H1 (cell line): ENCODE measurements around the gene LDLRAD4. TPM values are rescaled to one million over a fixed set of nuclear protein-coding genes. Genes with fewer than 3 reads are reported as not detected.
A peak's percentile ranks its signal among the peaks of the same experiment; 100 is the strongest.

Source experiments
- CTCF ChIA-PET: fragments of 300-600 bp; sonication (Branson Sonifier 250); formaldehyde crosslinking; loops from one replicate; lab custom pipeline; 2021; ENCODE audit not compliant: partially characterized antibody; lab: Charles Lee
- POLR2A ChIA-PET: fragments of 300-600 bp; sonication (Branson Sonifier 250); formaldehyde crosslinking; loops from one replicate; lab custom pipeline; 2021; ENCODE audit warnings: inconsistent platforms; ENCODE audit not compliant: partially characterized antibody; lab: Charles Lee
- DNase-seq, 2 experiments: peaks; one replicate each; pipeline versions ENCODE4 v3.0.0 to v3.0.0-alpha.2; 2010 to 2022; ENCODE audit warnings: low spot score in 2 of 2, low read depth in 1 of 2, mixed read lengths in 1 of 2
- FAIRE-seq: peaks from 2 replicates; lab custom pipeline; 2011; peaks lifted over from hg19 to GRCh38; lab: Jason Lieb, UNC
- H2AFZ ChIP-seq: 2 replicates; pipeline ENCODE4 v1.8.1; 2012; ENCODE audit warnings: low read length, inconsistent platforms
- H2AK5ac ChIP-seq: 2 replicates; pipeline ENCODE4 v1.6.1; 2013; ENCODE audit warnings: low read depth, low read length
- H2BK120ac ChIP-seq: replicated peaks from 2 replicates; pipeline ENCODE3; 2013; ENCODE audit warnings: low read depth, low read length, inconsistent platforms
- H2BK12ac ChIP-seq: 2 replicates; pipeline ENCODE4 v1.6.1; 2013; ENCODE audit warnings: low read depth, low read length
- H2BK15ac ChIP-seq: 2 replicates; pipeline ENCODE4 v1.6.1; 2013; ENCODE audit warnings: low read length
- H2BK20ac ChIP-seq: 2 replicates; pipeline ENCODE4 v1.6.1; 2013; ENCODE audit warnings: low read length
- H2BK5ac ChIP-seq: 2 replicates; pipeline ENCODE4 v1.6.1; 2013; ENCODE audit warnings: low read depth, low read length
- H3K14ac ChIP-seq: 2 replicates; pipeline ENCODE4 v1.6.1; 2013; ENCODE audit warnings: inconsistent platforms; ENCODE audit not compliant: insufficient read length
- H3K18ac ChIP-seq: 2 replicates; pipeline ENCODE4 v1.6.1; 2013; ENCODE audit warnings: low read length; ENCODE audit errors: extremely low read depth
- H3K23ac ChIP-seq: 2 replicates; pipeline ENCODE4 v1.6.1; 2013; ENCODE audit warnings: inconsistent platforms; ENCODE audit not compliant: insufficient read length
- H3K23me2 ChIP-seq: 2 replicates; pipeline ENCODE4 v1.6.1; 2013; ENCODE audit warnings: low read depth, low read length
- H3K27ac ChIP-seq: 2 replicates; pipeline ENCODE4 v1.6.1; 2011; ENCODE audit warnings: low read depth, low read length, inconsistent platforms
- H3K27me3 ChIP-seq, 4 experiments: replicated peaks in 1 of 4; 1 replicate in 1 of 4; 2 replicates in 3 of 4; pipeline versions ENCODE4 v1.6.1 to v1.8.1; 2011 to 2013; ENCODE audit warnings: low read length in 3 of 4, mild to moderate bottlenecking in 3 of 4, inconsistent platforms in 2 of 4, mixed read lengths in 2 of 4, moderate library complexity in 1 of 4; ENCODE audit not compliant: control insufficient read depth in 3 of 4, insufficient read depth in 3 of 4; ENCODE audit errors: extremely low read depth in 1 of 4
- H3K36me3 ChIP-seq, 4 experiments: 2 replicates each; pipeline versions ENCODE4 v1.6.1 to v1.8.1; 2011 to 2013; ENCODE audit warnings: mild to moderate bottlenecking in 4 of 4, low read length in 3 of 4, moderate library complexity in 2 of 4, control low read depth in 1 of 4, inconsistent platforms in 1 of 4; ENCODE audit not compliant: insufficient read depth in 4 of 4, control insufficient read depth in 2 of 4
- H3K4ac ChIP-seq: replicated peaks from 2 replicates; pipeline ENCODE3; 2013; ENCODE audit warnings: low read length, low read depth, mixed read lengths, inconsistent platforms; ENCODE audit not compliant: insufficient read length
- H3K4me1 ChIP-seq, 4 experiments: replicated peaks in 1 of 4; 1 replicate in 1 of 4; 2 replicates in 3 of 4; pipeline versions ENCODE4 v1.6.1 to v1.8.1; 2011 to 2013; ENCODE audit warnings: low read length in 3 of 4, inconsistent platforms in 2 of 4, mixed read lengths in 1 of 4; ENCODE audit not compliant: insufficient read depth in 4 of 4, control insufficient read depth in 3 of 4
- H3K4me2 ChIP-seq, 2 experiments: 2 replicates each; pipeline versions ENCODE4 v1.6.1 to v1.8.1; 2011 to 2013; ENCODE audit warnings: low read depth in 2 of 2, low read length in 2 of 2, control low read depth in 1 of 2, inconsistent platforms in 1 of 2, mild to moderate bottlenecking in 1 of 2; ENCODE audit not compliant: insufficient read depth in 1 of 2
- H3K4me3 ChIP-seq, 4 experiments: fragments of 200-600, 300-600 bp in 1 of 4; sonication (generic), shearing (Covaris generic), sonication (Bioruptor Twin) in 1 of 4; 2 replicates each; pipeline versions ENCODE4 v1.5.1 to v1.8.1; 2011 to 2016; ENCODE audit warnings: low read length in 4 of 4, low read depth in 3 of 4, control low read depth in 2 of 4, inconsistent platforms in 2 of 4, mild to moderate bottlenecking in 2 of 4, mixed read lengths in 1 of 4, moderate library complexity in 1 of 4; ENCODE audit not compliant: insufficient read depth in 2 of 4; ENCODE audit errors: extremely low read depth in 1 of 4
- H3K56ac ChIP-seq: replicated peaks from 2 replicates; pipeline ENCODE3; 2013; ENCODE audit warnings: low read depth, mild to moderate bottlenecking, mixed read lengths, low read length, inconsistent platforms; ENCODE audit not compliant: insufficient read length
- H3K79me1 ChIP-seq: 2 replicates; pipeline ENCODE4 v1.6.1; 2013; ENCODE audit warnings: low read depth, low read length, control low read depth
- H3K79me2 ChIP-seq, 2 experiments: 2 replicates each; pipeline versions ENCODE4 v1.6.1 to v1.8.1; 2012 to 2013; ENCODE audit warnings: low read length in 2 of 2, mild to moderate bottlenecking in 2 of 2, inconsistent platforms in 1 of 2; ENCODE audit not compliant: insufficient read depth in 2 of 2, control insufficient read depth in 1 of 2
- H3K9ac ChIP-seq, 4 experiments: replicated peaks in 1 of 4; 1 replicate in 1 of 4; 2 replicates in 3 of 4; pipeline versions ENCODE4 v1.6.1 to v1.8.1; 2011 to 2013; ENCODE audit warnings: low read depth in 3 of 4, low read length in 3 of 4, control low read depth in 2 of 4, mild to moderate bottlenecking in 2 of 4, moderate library complexity in 2 of 4, inconsistent platforms in 1 of 4; ENCODE audit errors: extremely low read depth in 1 of 4
- H3K9me3 ChIP-seq, 2 experiments: 2 replicates each; pipeline versions ENCODE4 v1.6.1 to v1.8.1; 2012 to 2013; ENCODE audit warnings: mild to moderate bottlenecking in 2 of 2, moderate library complexity in 2 of 2, control low read depth in 1 of 2, inconsistent platforms in 1 of 2, low read depth in 1 of 2, low read length in 1 of 2, mixed read lengths in 1 of 2; ENCODE audit not compliant: insufficient read depth in 2 of 2
- H4K20me1 ChIP-seq, 2 experiments: replicated peaks in 1 of 2; 2 replicates each; pipeline versions ENCODE3 to v1.8.1; 2011 to 2013; ENCODE audit warnings: inconsistent platforms in 2 of 2, low read length in 2 of 2, mild to moderate bottlenecking in 1 of 2; ENCODE audit not compliant: insufficient read depth in 2 of 2, control insufficient read depth in 1 of 2
- H4K5ac ChIP-seq: 2 replicates; pipeline ENCODE4 v1.6.1; 2013; ENCODE audit warnings: low read length, low read depth, mixed read lengths, inconsistent platforms; ENCODE audit not compliant: insufficient read length
- H4K8ac ChIP-seq: 2 replicates; pipeline ENCODE4 v1.8.0; 2013; ENCODE audit warnings: mild to moderate bottlenecking, moderate library complexity, low read length, inconsistent platforms; ENCODE audit not compliant: insufficient read depth; ENCODE audit errors: extremely low read depth
- H4K91ac ChIP-seq: replicated peaks from 2 replicates; pipeline ENCODE3; 2013; ENCODE audit warnings: low read length, mixed read lengths, inconsistent platforms; ENCODE audit not compliant: insufficient read length
- CHD1 ChIP-seq: IDR thresholded peaks from 2 replicates; pipeline ENCODE4 v1.6.1; 2012; ENCODE audit warnings: low read depth, low read length, improper control_type of control experiment
- WGBS, 2 experiments: shearing (Covaris generic) in 1 of 2; methylation state at CpG; one replicate each; pipeline versions ENCODE4 v1.1.6 to v1.1.7; 2013 to 2015; ENCODE audit warnings: low lambda C conversion rate in 2 of 2, mixed read lengths in 2 of 2, inconsistent platforms in 1 of 2, low coverage in 1 of 2, missing lambda C conversion rate in 1 of 2; ENCODE audit not compliant: insufficient replicate concordance in 2 of 2, insufficient coverage in 1 of 2, insufficient read length in 1 of 2; ENCODE audit errors: extremely low coverage in 1 of 2, missing lambda C conversion rate in 1 of 2; 5-methylcytosine and 5-hydroxymethylcytosine counted together
- polyA plus RNA-seq, 7 experiments: library from polyadenylated mRNA; depleted of rRNA in 3 of 7; stranded (reverse) in 5 of 7; unstranded in 2 of 7; fragments of >200 nt in 5 of 7; fragments of 200-250 nt in 2 of 7; gene quantifications; 1 replicate in 5 of 7; 2 replicates in 1 of 7; 4 replicates in 1 of 7; pipeline versions ENCODE4 v1.2.1 to v1.2.3, GENCODE V29; 2011 to 2013; ENCODE audit warnings: missing spikeins in 2 of 7, mixed read lengths in 2 of 7
- total RNA-seq: library from RNA; stranded (reverse); fragmentation: NEBNext Ultra II Directional; extraction: Animal tissue kit (Norgen Biotek cat#: 25700); gene quantifications from 2 replicates; pipeline ENCODE4 v1.2.1, GENCODE V29; 2021
- TF ChIP-seq, protein P1 (sequence below), 3 experiments: IDR thresholded peaks; 1 replicate in 2 of 3; 2 replicates in 1 of 3; pipeline versions ENCODE4 v1.5.1 to v1.6.1; 2011; ENCODE audit warnings: low read length in 3 of 3, mild to moderate bottlenecking in 3 of 3, inconsistent platforms in 2 of 3, low read depth in 1 of 3, moderate library complexity in 1 of 3; ENCODE audit not compliant: insufficient read depth in 1 of 3; ENCODE audit errors: control extremely low read depth in 1 of 3

Gene LDLRAD4
- total and polyA plus RNA-seq, 2 of the 8 experiments (the other 6 are each of a cell fraction or from before 2014, with no cell fraction given) = 0.77 to 1.4 TPM

DNA sequence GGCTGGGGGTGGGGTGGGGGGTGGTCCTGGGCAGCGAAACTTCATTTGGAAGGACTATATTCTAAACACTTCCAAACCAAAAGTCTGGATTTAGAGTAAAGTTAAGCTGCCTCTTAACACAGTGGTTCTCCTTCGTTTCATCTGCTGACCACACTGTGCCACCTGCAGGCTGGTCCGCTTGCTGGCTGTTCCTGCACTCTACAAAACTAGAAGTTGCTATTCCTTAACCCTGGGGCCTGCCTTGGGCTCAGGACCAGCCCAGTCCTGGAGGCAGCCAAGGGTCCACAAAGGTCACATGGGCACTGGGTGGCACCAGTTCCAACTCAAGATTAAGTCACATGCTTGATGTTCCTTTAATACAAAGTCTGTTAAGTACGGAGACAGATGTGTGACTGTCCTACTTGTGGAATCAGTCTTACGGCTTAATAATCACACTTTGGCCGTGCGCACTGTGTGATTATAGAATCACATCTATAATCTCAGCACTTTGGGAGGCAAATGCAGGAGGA, 312.4 kb downstream of the LDLRAD4 start:
- Histone ChIP-seq H4K91ac (no peak overlapping the region), H2BK12ac (no peak overlapping the region), H3K79me1 (no peaks in the 10 kb centered on the region), H3K36me3 (no peaks in the 10 kb centered on the region), H3K79me2 (no peaks in the 10 kb centered on the region), H3K23ac (no peak overlapping the region), H3K4me3 (no peak overlapping the region), H3K27me3 (0 out of 7 replicates have a peak, but pooled peaks cover 0 to 2% (median 0%) of the 10 kb centered on the region in 4 experiments), H2BK5ac (no peak overlapping the region), H3K4me1 (no peaks in the 10 kb centered on the region), H3K56ac (no peak overlapping the region), H3K23me2 (no peaks in the 10 kb centered on the region), H2BK15ac (no peak overlapping the region), H3K14ac (no peak overlapping the region), H2AK5ac (no peak overlapping the region), H3K9ac (no peak overlapping the region), H4K5ac (no peak overlapping the region), H2BK20ac (no peak overlapping the region), H2BK120ac (no peak overlapping the region), H3K4me2 (no peak overlapping the region), H4K8ac (0 out of 2 replicates have a peak overlapping the region, but pooled peaks have one; percentile 71), H3K18ac (no peak overlapping the region), H3K4ac (no peak overlapping the region), H3K27ac (no peak overlapping the region), H4K20me1 (no peaks in the 10 kb centered on the region), H2AFZ (no peak overlapping the region), H3K9me3 (no peaks in the 10 kb centered on the region)
- 73% methylated on average over 6 of the region's 7 CpGs; no CpG with 5 or more reads in 1 of the 2 experiments for WGBS, 2 experiments
- DNase-seq (peak in 1 of 2 experiments; percentile 13), FAIRE-seq (peak; percentile 55)
- POLR2A ChIA-PET = no interaction called here
- CTCF ChIA-PET = interaction anchor here (0.6 to 1.6 kb wide), 6 partner anchors 12 to 350 kb away, joined by 3 to 4 read pairs (median 3); no protein-coding TSS in a partner anchor
- TF ChIP-seq CHD1 = no peak
- TF ChIP-seq, protein P1, sequence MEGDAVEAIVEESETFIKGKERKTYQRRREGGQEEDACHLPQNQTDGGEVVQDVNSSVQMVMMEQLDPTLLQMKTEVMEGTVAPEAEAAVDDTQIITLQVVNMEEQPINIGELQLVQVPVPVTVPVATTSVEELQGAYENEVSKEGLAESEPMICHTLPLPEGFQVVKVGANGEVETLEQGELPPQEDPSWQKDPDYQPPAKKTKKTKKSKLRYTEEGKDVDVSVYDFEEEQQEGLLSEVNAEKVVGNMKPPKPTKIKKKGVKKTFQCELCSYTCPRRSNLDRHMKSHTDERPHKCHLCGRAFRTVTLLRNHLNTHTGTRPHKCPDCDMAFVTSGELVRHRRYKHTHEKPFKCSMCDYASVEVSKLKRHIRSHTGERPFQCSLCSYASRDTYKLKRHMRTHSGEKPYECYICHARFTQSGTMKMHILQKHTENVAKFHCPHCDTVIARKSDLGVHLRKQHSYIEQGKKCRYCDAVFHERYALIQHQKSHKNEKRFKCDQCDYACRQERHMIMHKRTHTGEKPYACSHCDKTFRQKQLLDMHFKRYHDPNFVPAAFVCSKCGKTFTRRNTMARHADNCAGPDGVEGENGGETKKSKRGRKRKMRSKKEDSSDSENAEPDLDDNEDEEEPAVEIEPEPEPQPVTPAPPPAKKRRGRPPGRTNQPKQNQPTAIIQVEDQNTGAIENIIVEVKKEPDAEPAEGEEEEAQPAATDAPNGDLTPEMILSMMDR (IDR thresholded peaks at IDR 0.05; ENCODE audit: control extremely low read depth in 1 of 3, insufficient read depth in 1 of 3, low read depth in 1 of 3, low read length in 3 of 3) = peak; percentile 48 to 63 (median 60)
